MG63 (cell line): ENCODE measurements around the gene WASF3. TPM values are rescaled to one million over a fixed set of nuclear protein-coding genes. Genes with fewer than 3 reads are reported as not detected.

Source experiments
- DNase-seq: peaks from one replicate; pipeline ENCODE4 v3.0.0-alpha.2; 2020
- H3K27me3 ChIP-seq: fragments of 250-450 bp; sonication (Bioruptor Pico); 2 replicates; pipeline ENCODE4 v1.5.1; 2020; ENCODE audit warnings: mild to moderate bottlenecking, moderate library complexity
- H3K36me3 ChIP-seq: fragments of 250-450 bp; sonication (Bioruptor Pico); 2 replicates; pipeline ENCODE4 v1.5.1; 2020; ENCODE audit warnings: mild to moderate bottlenecking, moderate library complexity
- H3K4me3 ChIP-seq: fragments of 250-450 bp; sonication (Bioruptor Pico); 2 replicates; pipeline ENCODE4 v1.5.1; 2020; ENCODE audit warnings: mild to moderate bottlenecking, moderate library complexity
- H3K9me3 ChIP-seq: fragments of 250-450 bp; sonication (Bioruptor Pico); 2 replicates; pipeline ENCODE4 v1.5.1; 2020; ENCODE audit warnings: mild to moderate bottlenecking, moderate library complexity
- total RNA-seq: library from RNA; depleted of rRNA; stranded (reverse); fragments of >200 nt; shearing (Covaris generic); gene quantifications from 2 replicates; pipeline ENCODE4 v1.2.3, GENCODE V29; 2014; ENCODE audit warnings: low replicate concordance; rRNA removed

The WASF3 gene, protein sequence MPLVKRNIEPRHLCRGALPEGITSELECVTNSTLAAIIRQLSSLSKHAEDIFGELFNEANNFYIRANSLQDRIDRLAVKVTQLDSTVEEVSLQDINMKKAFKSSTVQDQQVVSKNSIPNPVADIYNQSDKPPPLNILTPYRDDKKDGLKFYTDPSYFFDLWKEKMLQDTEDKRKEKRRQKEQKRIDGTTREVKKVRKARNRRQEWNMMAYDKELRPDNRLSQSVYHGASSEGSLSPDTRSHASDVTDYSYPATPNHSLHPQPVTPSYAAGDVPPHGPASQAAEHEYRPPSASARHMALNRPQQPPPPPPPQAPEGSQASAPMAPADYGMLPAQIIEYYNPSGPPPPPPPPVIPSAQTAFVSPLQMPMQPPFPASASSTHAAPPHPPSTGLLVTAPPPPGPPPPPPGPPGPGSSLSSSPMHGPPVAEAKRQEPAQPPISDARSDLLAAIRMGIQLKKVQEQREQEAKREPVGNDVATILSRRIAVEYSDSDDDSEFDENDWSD
- total RNA-seq, result 6.0 and 11.4 TPM in 2 replicates

DNA sequence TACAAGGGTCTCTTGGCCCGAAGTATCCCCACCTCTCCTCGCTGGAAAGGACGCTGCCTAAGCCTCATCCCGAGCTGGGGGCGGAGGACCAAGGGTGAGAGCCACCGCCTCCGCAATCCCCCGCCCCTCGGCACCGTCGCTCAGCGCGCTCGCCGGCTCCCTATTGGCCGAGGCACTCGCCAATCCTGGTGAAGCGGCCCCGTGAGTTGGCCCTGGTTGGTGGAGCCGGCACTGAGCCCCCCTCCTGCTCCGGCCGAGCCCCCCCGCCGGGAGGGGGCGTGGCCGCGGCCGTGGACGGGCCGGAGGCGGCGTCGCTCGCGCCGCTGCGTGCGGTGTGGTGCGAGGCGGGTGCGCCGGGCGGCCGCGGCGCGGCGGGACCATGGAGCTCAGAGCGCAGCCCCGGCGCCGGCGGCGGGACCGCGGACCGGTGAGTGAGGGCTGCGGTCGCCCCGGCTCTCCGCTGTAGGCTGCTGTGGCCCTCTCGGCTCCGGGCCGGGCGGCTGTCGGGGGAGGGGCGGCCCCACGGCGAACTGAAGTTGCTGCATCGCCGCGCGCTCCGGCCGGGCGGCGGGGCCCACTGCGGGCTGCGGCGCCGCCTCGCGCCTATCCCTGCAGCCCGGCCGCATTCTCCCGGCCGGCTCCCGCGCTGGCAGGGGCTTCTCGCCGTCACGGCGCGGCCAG is at the start of gene WASF3:
Gene WASF3 (plus strand): TSS at position 291 of the 681 bp plus-strand sequence. CDS start 84,588 bp downstream, outside the sequence.
- DNase-seq, result peak; percentile 97
- Histone ChIP-seq H3K9me3 (no peaks in the 10 kb centered on the region), H3K36me3 (no peaks in the 10 kb centered on the region), H3K27me3 (no peaks in the 10 kb centered on the region), H3K4me3 (peak within 1 kb of the TSS; percentile 72)

DNA sequence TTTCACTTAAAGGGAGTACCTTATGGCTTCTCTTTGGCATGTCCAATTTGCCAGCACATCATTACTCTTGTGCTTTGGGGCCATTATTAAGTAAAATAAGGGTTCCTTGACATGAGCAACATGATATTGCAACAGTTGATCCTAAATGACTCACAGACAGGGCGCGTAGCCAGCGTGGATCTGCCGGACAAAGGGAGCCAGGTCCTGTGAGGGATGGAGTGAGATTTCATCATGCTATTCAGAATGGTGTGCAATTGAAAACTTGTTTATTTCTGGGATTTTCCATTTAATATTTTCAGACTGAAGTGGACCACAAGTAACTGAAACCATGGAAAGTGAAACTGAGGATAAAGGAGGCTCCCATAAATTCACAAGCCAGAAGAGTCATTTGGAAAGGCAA is 48.6 kb upstream of the WASF3 start:
- H3K9me3 ChIP-seq, result peaks cover 2% of the 10 kb centered on the region; the same call in 1 of the 2 replicates
- no peaks in the 10 kb centered on the region for H3K27me3 ChIP-seq
- peak; percentile 97 for DNase-seq
- H3K36me3 ChIP-seq, result no peaks in the 10 kb centered on the region
- H3K4me3 ChIP-seq, result peak overlapping the region; percentile 20

DNA sequence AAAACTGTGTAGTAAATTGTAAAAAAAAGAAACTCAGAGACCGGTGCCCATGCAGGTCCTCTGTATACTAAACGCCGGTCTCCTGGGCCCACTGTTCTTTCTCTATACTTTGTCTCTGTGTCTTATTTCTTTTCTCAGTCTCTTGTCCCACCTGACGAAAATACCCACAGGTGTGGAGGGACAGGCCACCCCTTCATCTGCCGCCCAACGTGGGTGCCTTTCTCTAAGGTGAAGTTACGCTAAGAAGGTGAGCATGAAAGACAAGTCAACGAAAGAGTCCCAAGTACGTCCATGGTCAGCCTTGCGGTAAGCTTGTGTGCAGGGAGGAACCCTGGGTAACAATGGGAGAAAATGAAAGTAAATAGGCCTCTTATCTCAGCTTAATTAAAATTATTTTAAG is 48.0 kb upstream of the WASF3 start:
- DNase-seq, result no peak
- Histone ChIP-seq H3K9me3 (peaks cover 2% of the 10 kb centered on the region; the same call in 1 of the 2 replicates), H3K36me3 (no peaks in the 10 kb centered on the region), H3K27me3 (no peaks in the 10 kb centered on the region), H3K4me3 (peak overlapping the region; percentile 20)

GRCh38 chr13:26513931-26514330 is 43.6 kb upstream of the WASF3 start:
- H3K9me3 ChIP-seq, result peaks cover 2% of the 10 kb centered on the region; the same call in 1 of the 2 replicates
- no peak overlapping the region for H3K4me3 ChIP-seq
- DNase-seq, result no peak
- no peaks in the 10 kb centered on the region for H3K27me3 ChIP-seq
- no peaks in the 10 kb centered on the region for H3K36me3 ChIP-seq

DNA sequence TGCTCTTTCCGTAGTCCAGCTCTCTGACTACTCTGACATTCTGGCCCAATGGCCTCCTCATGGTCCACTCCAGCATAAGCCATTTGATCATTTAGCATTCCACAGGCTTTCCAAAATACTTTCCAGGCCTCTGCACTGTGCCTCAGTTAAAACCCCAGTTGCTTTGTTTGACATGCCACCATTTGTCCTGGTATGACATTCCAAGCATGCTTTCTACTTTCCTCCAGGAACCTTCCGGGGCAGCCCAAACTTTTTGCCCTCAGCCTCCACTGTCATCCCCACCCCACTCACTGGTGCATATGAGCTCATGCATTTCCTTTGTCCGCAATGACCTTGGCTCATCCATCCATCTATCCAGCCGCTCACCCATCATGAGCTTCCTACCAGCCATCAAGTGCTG is 41.8 kb upstream of the WASF3 start:
- Histone ChIP-seq H3K27me3 (no peaks in the 10 kb centered on the region), H3K36me3 (no peaks in the 10 kb centered on the region), H3K4me3 (no peak overlapping the region), H3K9me3 (no peaks in the 10 kb centered on the region; the same call in 1 of the 2 replicates)
- no peak for DNase-seq

DNA sequence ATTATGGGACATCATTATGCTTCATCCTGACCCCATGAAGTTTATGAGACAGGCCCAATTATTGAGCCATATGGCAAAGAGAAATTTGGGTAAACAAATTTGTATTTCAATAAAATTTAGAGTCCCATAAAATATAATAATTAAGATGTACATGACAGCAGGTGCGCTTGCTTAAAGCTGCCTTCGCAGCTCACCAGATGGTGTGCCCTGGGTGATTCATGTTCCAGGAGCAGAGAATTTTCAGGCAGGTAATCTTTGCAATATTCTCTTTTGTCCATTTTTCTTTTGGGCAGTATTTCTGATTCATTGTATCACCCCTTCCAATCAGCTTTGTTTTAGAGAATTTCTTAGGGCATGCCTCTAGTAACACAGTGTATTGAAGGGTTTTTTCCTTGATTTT is 39.5 kb upstream of the WASF3 start:
- no peak overlapping the region for H3K4me3 ChIP-seq
- no peaks in the 10 kb centered on the region for H3K9me3 ChIP-seq
- no peak for DNase-seq
- no peaks in the 10 kb centered on the region for H3K36me3 ChIP-seq
- no peaks in the 10 kb centered on the region for H3K27me3 ChIP-seq

DNA sequence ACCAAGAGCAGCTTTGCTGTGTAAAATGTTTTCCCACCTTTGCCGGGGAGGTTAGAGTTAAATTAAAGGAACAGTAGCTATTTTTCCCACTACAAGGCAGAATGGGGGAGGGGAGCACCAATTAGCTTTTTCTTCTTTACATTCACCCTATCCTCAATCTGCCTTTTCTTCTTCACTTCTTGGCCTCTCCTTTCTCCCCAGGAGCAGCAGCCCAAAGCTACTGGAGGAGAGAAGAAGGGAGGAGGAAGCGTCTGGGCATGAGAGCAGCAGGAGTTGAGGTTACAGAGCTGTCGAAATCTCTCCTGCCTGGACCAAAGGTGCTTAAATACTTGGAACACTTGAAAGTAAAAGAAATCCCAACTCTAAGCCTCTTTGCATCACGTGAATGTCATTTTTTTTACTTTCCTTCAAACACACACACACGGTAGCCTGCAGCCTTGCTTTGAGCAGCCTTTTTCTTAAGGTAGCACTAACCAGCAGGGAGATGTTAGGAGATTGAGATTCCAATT is 39.0 kb upstream of the WASF3 start:
- H3K36me3 ChIP-seq, result no peaks in the 10 kb centered on the region
- H3K27me3 ChIP-seq, result no peaks in the 10 kb centered on the region
- DNase-seq, result no peak
- H3K4me3 ChIP-seq, result no peak overlapping the region
- H3K9me3 ChIP-seq, result no peaks in the 10 kb centered on the region

DNA sequence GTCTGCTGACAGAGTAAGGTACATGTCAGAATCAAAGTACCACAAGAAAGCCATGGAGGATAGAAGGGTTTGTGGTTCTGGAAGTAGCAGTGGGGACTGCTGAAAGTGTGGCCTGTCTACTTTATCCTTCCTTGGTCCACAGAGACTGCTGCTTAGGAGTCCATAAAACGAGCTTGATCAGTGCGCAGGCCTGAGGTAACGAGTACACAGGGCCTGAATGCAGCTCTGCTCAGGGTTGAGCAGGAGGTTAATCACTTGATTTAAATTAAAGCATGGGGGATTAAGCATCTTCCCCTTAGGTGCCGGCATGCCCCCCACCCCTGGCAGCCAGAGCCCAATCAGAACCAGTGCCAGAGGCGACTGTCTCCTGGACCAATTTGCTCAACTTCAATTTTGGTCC is 34.9 kb upstream of the WASF3 start:
- Histone ChIP-seq H3K4me3 (no peak overlapping the region), H3K27me3 (no peaks in the 10 kb centered on the region), H3K9me3 (no peaks in the 10 kb centered on the region), H3K36me3 (no peaks in the 10 kb centered on the region)
- DNase-seq, result no peak

DNA sequence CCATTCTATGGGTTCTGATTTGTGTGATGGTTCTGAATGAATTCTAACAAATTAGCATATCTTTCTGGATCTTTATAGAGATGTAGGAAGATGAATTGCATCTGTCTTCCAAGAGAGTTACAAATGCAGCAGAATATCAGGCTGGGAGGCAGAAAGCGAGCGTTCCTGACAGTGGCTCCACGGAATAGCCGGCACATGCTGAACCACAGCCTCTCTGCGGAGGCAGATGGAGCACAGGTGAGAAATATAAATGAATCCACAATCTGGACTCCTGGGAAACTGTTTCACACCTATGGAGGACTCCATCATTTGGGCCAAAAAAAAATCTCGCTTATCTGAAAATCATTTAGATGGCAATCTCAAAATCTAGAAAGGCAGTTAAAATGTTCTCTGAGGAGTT is 34.5 kb upstream of the WASF3 start:
- DNase-seq, result no peak
- no peaks in the 10 kb centered on the region for H3K36me3 ChIP-seq
- no peaks in the 10 kb centered on the region for H3K9me3 ChIP-seq
- H3K4me3 ChIP-seq, result no peak overlapping the region
- H3K27me3 ChIP-seq, result no peaks in the 10 kb centered on the region

DNA sequence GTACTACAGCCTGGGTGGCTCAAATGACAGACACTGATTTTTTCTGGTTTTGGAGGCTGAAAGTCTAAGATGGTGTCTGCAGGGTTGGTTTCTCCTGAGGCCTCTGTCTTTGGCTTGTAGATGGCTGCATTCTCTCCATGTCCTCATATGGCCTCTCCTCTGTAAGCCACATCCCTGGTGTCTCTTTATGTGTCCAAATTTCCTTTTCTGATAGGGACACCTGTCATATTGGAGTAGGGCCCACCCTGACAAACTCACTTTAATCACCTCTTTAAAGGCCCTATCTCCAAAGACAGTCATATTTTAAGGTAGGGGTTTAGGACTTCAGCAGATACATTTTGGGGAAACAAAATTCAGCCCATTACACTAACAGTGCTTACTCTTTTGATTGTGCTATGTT is 32.0 kb upstream of the WASF3 start:
- Histone ChIP-seq H3K4me3 (no peak overlapping the region), H3K27me3 (peaks cover 3% of the 10 kb centered on the region; the same call in 1 of the 2 replicates), H3K36me3 (no peaks in the 10 kb centered on the region), H3K9me3 (no peaks in the 10 kb centered on the region)
- DNase-seq, result no peak

- H3K36me3 ChIP-seq, result no peaks in the 10 kb centered on the region
- no peaks in the 10 kb centered on the region for H3K9me3 ChIP-seq
- peaks cover 3% of the 10 kb centered on the region; the same call in 1 of the 2 replicates for H3K27me3 ChIP-seq
- H3K4me3 ChIP-seq, result no peak overlapping the region
- no peak for DNase-seq
Observed at GRCh38 chr13:26526702-26527216, 30.7 kb upstream of the WASF3 start.

GRCh38 chr13:26528527-26528926 is 29.0 kb upstream of the WASF3 start:
- no peaks in the 10 kb centered on the region for H3K9me3 ChIP-seq
- no peak overlapping the region for H3K4me3 ChIP-seq
- DNase-seq, result no peak
- peaks cover 3% of the 10 kb centered on the region; the same call in 1 of the 2 replicates for H3K27me3 ChIP-seq
- no peaks in the 10 kb centered on the region for H3K36me3 ChIP-seq

DNA sequence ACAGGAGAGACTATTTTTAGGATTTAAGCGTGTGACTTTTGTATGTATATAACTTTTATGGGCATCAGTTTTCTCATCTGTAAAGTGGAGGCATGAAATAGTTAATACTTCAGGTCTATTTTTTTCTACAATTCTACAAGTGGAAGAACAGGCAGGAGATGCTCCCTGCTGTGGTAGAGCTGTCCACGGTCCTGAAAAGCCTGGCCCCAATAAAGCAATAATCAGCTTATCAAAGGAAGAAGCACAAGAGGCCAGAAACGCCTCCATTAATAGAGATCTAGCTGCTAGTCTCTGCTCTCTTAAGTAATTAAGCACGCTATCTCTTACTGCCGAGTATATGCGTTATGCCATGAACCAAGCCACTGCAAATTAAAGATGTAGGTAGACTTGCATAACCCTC is 28.0 kb upstream of the WASF3 start:
- H3K27me3 ChIP-seq, result peaks cover 3% of the 10 kb centered on the region; the same call in 1 of the 2 replicates
- peak; percentile 52 for DNase-seq
- no peak overlapping the region for H3K4me3 ChIP-seq
- no peaks in the 10 kb centered on the region for H3K36me3 ChIP-seq
- no peaks in the 10 kb centered on the region for H3K9me3 ChIP-seq

- no peaks in the 10 kb centered on the region for H3K9me3 ChIP-seq
- no peak for DNase-seq
- no peak overlapping the region for H3K4me3 ChIP-seq
- no peaks in the 10 kb centered on the region for H3K36me3 ChIP-seq
- peaks cover 3% of the 10 kb centered on the region; the same call in 1 of the 2 replicates for H3K27me3 ChIP-seq
Observed at GRCh38 chr13:26531742-26532141, 25.7 kb upstream of the WASF3 start.

- Histone ChIP-seq H3K9me3 (no peaks in the 10 kb centered on the region), H3K36me3 (no peaks in the 10 kb centered on the region), H3K27me3 (peaks cover under 1% of the 10 kb centered on the region; the same call in 1 of the 2 replicates), H3K4me3 (no peak overlapping the region)
- DNase-seq, result no peak
Observed at GRCh38 chr13:26534036-26534726, 23.3 kb upstream of the WASF3 start.
